Amniotic epithelial cell (primary cell): ENCODE data around the gene PANK4.
"Not testable (repeated sequence)": the region's sequence is repeated elsewhere in the genome, so short reads cannot be mapped to it uniquely, and the experiment has no call there.

Source experiments
- DNase-seq: peaks from one replicate; pipeline ENCODE4 v3.0.0-alpha.2; 2010; ENCODE audit warnings: low read depth

PANK4 gene

DNA sequence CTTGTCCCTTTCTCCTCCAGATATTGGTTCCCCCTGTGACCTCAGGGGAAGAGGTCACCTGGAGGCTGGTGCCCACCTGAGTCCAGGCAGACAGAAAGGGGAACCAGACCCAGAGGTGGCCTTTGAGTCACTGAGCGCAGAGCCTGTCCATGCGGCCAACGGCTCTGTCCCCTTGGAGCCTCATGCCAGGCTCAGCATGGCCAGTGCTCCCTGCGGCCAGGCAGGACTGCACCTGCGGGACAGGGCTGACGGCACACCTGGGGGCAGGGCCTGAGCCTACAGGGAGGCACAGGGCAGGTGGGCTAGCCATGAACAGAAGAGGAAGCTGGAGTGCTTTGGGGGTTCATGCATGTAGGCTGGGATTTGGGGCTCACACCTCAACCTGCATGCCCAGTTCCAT is 32.5 kb upstream of the PANK4 start:
- no peak for DNase-seq

DNA sequence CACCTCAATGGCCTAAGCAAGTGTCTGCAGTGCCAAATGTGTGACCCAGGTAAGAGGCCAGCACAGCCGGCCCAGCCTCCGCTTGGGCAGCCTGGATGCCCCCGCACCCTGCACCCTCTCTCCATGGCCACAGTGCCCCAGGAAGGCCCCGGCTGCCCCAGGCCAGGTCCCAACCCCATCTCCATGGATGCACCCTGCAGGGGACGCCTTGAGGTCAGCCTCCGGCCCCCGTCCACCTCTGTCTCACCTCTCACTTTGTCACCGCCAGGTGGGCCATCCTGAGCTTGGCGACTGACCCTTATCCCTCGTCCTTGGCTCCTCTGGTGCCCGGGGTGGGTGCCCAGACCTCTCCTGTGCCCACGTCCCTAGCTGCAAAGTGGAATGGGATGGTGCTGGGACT is 32.0 kb upstream of the PANK4 start:
- DNase-seq = no peak

DNA sequence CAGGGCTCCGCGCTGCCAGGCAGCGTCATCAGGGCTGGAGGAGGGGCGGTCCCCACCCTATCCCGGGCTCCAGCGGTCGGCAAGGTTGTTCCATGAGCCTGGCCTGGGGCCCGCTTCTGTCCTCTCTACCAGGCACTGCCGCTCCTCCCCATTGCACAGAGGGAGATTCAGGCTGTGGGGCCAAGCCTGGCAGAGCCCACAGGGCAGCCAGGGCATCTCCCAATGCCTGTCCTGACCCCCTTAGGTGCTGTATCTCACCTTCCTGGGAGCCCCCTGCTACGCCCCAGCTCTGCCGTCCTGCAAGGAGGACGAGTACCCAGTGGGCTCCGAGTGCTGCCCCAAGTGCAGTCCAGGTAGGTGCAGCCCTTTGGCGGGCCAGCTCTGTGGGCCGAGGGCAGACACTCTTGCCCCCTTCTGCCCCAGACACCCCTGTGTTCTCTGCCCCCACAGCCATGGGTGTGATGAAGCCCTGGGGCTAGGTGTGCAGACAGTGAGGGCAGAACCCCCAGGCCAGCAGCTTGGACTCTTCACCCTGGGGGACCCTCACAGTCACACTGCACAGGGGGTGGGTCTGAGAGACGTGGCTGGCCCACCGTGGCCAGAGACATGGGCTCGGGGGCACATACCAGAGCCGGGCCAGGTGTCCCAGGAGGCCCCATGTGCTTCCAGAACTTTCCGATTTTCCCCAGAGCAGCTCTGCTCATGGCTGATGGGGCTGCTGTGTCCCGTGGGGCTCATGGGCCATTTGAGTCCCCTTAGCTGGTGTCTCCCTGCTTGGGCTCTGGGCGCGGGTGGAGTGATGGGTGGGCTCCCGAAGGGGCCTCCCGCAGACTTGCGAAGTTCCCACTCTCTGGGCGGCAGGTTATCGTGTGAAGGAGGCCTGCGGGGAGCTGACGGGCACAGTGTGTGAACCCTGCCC is 31.3 kb upstream of the PANK4 start:
- DNase-seq = no peak

DNA sequence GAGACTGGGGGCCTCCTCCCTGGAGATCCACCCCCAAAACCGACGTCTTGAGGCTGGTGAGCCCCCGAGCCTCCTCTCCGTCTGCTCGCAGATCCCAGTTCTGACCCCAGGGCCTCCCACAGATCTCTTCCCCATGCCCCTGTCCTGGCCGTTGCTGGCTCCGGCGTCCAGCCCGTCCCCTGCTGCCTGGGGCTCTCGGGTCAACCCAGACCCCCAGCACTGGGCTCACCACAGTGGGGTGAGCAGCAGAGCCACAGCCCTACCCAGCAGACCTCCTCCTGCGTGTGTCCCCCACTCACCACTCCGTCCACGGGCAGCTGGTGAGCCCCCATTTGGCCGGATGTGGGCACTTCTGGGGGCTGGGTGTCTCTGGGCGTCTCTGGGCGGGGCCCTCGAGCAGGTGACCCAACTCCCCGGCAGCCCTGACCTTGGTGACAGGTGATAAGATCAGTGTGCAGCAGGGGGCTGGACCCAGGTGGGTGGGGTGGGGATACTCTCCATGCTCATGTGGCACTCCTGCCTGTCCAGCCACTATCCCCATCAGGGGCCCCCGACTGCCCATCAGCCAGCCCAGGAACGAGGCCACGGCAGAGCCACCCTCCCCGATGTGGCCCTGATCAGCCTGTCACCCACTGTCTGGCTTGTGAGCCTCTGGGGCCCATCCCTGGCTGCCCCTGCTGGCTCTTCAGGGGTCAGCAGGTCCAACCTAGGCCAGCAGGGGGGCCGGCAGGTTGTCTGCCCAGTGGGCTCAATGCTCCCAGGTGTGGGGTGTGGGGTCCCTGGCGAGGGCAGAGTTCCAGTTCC is 30.5 kb upstream of the PANK4 start:
- no peak for DNase-seq

DNA sequence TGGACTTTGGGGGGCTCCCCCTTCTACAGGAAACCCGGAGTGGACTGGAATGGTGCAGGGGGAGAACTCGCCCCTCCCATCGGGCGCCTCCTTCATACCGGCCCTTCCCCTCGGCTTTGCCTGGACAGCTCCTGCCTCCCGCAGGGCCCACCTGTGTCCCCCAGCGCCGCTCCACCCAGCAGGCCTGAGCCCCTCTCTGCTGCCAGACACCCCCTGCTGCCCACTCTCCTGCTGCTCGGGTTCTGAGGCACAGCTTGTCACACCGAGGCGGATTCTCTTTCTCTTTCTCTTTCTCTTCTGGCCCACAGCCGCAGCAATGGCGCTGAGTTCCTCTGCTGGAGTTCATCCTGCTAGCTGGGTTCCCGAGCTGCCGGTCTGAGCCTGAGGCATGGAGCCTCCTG is 29.9 kb upstream of the PANK4 start, which contains the start of gene TNFRSF14:
TSS of gene TNFRSF14 (plus strand) at position 95 of the 401 bp plus-strand sequence. CDS start at position 389, 294 bp downstream.
- DNase-seq = peak; percentile 16

DNA sequence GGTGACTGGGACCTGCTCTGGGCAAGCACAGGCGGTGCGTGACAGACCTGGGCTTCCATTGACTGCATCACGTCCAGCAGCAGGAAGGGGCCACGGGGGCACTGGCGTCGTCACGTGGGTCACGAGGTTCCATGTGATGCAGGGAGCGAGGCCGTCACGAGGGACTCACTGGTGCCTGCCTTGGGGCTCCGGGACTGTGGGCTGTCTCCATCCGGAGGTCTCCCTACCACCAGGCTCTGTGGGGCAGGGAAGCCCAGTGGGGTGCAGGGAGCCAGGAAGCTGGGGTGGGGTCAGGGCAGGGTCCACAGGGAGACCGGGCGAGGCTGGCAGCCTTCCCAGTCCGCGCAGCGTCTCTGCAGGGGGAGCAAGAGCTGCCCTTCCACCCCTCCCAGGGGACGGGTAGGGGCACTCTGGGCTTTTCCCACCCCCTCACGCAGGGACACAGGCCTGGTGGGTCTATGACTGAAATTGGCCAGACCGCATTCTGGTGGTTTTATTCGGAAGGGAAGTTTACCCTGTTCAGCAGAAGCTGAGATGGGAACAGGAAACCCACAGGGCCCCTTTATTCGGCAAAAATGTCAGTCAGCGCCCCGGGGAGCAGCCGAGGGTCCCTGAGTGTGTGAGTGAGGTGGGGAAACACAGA is 29.4 kb upstream of the PANK4 start:
- DNase-seq = peak; percentile 10

DNA sequence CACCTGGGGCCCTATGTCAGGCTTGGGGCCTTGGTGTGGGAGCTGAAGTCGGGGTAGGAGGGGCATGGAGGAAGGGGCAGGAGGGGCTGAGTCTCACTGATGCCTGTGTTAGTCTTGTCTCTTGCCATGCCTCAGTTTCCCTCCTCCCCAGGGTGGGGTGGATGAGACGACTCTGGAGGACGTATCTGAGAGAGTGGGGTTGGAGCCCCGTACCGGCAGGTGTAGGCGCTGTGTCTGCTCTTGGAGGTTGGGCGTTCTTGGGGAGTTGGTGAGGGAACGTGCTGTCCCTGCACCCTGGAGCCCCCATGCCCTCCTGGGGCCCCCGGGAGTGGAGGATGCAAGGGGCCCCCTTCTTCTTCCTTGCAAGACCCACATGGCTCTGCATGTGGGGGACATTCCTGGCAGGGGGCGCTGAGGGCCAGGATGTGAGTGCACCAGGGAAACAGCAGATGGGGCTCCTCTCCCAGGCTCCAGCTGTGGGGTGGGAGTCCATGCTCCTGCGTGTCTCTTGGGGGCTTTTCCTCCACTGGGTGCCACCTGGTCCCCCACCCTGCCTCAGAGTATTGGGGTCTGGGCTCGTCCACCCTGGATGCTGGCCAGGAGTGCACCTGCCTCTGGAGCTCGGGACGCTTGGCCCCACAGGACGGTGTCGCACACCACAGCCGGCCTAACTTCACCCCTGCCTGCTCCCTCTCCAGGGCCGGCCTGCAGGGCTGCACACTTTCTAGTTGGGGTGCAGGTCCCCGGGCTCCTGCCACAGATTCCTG is 28.4 kb upstream of the PANK4 start:
- no peak for DNase-seq

DNA sequence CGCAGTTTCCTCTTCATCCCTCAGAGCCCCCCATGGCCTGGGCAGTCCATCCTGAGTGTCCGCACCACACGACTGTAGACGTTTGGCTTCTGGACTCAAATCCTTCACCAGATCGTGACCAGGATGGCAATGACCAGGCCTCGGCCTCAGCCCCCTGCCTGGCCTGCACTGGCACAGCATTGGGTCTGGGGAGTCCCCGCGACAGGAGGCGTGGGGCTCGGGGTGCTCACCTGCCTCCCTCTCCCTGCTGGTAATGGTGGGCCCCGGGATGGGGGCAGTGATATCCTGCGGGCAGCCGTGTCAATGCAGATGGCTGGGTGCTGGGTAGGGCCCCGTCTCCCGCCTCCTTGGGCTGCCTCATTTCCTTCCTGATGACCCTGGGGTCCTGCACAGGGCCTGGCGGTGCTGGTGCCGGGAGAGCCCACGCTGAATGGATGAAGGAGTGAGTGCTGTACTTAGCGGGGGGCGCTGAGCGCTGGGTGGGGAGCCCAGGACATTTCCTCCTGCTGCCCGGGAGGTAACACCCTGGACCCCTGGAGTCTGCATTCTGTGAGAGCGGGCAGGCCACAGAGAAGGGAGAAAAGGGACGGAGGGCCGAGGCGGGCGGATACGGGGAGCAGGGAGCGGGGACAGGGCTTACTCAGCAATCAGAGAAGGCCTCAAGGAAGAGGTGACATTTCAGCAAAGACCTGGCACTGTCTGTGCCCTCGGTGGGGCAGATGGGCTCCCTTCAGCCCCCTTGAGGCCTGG is 27.6 kb upstream of the PANK4 start:
- no peak for DNase-seq

DNA sequence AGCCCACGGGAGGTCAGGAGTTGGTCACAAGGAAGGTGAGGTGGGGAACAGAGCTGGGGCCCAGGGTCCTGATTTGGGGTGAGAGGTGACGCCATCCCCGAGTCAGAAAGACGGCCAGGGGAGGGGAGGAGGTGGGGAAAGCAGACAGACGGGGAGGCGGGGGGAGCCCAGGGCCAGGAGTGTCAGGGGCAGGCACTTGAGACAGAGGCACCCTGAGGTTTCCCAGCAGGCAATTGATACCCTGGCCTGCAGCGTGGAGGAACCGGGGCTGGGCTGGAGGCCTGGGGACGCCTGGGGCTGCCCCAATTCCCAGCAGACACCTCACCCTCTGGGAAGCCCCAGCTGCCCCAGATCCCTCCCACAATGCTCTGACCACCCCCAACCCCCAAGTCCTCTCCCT is 26.7 kb upstream of the PANK4 start:
- DNase-seq = not testable (repeated sequence)

DNA sequence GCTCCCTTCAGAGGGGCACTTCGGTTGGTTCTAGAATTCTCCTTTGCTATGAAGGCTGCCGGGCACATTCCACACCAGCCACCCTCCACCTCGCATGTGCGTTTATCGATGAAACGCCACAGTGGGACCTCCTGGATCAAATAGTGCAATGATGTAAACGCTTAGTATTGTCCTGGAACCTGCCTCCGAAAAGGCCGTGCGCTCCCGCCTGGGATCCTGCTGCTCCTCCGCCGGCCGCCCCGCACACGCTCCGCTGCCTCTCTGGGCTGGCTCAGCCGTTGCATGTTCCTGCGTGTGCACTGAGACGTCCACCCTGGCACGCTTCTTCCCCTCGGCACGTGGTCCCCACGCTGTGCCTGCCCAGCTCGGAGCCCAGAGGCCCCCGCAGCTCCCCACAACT is 25.8 kb upstream of the PANK4 start:
- no peak for DNase-seq

DNA sequence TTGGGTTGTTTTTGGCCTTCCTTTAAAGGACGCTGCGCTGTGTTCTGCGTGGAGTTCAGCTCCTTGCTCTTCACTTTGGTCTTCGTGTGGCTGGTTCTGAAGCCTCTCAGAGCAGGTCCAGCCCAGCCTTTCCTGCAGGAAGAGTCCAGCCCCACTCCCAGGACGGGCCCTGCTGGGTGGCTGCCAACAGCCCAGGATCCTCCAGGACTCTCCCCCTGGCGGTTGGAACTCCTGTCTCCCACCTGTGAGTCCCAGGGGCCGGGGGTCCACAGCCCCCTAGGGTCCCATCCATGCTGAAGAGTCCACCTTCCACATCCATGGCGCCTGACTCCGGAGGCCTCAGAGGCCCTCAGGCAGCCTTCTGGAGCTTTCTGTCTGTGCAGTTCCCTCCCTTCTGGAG is 25.1 kb upstream of the PANK4 start:
- not testable (repeated sequence) for DNase-seq

DNA sequence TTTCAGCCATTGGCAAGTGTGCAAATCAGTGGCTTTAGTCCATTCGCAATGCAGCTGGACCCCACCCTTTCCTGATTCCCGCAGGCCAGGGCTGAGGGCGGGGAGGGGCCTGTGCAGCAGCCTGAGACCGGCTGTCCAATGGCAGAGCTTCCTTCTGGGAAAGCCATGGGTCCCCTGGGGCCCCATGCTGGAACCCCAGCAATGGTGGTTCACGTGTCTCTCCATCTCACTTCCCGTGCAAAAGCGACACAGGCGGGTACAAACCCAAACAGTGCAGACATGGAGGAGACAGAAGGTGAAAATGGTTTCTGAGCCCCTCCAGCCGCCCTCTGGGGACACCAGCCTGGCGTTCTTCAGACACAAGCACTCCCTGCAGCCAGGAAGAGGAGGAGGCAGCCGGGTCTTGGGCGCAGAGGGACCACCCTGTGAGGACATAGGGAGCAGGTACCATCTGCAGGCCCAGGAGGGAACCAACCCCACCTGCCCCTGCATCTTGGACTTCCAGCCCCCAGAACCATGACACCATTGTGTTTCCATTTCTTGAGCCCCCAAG is 24.0 kb upstream of the PANK4 start:
- DNase-seq = not testable (repeated sequence)

DNA sequence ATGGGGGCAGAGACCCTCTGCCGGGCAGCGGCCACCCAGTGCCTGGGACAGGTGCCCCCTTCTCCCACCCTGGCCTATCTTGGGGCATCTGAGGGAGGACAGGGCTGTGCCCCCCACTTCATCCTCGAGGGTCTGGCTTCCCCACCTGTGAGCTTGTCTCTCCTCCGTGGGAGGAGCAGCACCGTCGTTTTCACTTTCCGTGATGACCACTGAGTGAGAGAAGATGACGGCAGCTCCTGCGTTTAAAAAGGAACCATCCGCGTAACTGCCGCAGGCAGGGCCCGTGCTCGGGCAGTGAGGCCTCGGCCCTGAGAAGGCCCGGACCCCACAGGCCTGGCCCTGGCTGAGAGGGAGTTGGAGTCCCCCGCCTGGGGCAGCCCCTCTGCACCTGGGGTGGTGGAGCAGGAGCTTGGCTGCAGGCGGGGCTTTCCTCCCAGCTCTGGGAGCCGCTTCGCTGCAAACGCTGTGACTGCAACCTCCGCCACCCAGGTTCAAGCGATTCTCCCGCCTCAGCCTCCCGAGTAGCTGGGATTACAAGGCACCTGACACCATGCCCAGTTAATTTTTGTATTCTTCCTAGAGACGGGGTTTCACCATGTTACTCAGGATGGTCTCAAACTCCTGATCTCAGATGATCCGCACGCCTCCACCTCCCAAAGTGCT is 23.1 kb upstream of the PANK4 start:
- not testable (repeated sequence) for DNase-seq

DNA sequence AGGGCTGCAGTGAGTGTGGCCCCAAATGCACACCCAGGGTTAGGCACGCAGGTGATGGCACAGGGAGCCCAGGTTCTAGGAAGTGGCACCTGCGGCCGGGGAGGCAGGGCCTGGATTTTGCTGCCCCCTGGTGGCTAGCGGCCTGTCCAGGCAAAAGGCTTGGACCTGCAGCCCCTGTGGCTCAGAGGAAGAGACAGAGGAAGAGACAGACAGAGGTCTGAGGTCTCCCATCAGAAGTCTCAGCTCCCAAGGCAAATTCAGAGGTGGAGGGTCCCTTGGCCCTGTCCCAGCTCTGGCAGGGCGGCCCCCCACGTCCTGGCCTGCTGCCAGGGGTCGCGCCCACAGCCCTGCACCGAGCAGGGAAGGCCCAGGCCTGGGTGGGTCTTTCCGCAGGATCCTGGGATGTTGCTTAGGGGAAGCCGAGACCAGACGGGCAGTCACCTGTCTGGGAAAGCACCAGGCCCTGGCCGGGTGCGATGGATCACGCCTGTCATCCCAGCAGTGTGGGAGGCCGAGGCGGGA is 21.7 kb upstream of the PANK4 start:
- DNase-seq = no peak

DNA sequence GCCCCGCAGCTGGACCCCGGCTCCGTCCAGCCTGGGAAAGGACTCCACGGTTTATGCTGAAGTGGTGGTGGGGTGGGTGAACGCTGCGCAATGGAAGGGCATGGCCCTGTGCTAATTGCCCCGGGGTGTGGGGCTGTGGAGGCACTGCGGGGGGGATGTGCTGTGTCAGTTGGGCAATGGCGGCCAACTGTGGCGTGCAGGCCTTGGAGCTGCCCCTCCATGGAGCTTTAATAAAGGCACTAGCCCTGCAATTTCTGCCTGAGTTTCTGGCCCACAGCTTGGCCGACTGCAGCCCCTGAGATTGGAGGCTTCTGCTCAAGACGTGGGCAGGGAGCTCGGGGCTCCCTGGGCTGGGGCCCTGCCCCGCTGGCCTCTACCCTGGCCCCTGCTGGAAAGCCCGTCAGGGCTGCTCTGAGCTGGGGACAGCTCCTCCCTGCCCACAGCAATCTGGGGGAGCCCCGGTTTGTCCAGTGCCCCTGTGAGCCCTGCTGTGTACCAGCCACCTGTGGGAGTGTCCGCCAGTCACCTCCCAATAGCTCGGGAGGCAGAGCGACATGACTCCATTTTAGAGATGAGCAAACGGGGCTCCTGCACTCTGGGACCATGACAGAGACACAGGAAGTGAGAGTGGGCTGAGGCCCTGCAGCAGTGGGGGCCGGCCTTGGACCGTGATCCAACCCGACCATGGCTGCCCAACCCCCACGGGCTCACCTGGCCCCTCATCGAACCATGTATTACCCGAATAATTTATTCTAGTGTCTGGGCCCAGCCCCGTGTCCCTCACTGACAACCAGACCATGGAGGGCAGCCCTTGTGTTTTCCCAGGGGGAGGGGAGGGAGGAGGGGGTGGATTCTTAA is 21.0 kb upstream of the PANK4 start:
- DNase-seq = no peak

DNA sequence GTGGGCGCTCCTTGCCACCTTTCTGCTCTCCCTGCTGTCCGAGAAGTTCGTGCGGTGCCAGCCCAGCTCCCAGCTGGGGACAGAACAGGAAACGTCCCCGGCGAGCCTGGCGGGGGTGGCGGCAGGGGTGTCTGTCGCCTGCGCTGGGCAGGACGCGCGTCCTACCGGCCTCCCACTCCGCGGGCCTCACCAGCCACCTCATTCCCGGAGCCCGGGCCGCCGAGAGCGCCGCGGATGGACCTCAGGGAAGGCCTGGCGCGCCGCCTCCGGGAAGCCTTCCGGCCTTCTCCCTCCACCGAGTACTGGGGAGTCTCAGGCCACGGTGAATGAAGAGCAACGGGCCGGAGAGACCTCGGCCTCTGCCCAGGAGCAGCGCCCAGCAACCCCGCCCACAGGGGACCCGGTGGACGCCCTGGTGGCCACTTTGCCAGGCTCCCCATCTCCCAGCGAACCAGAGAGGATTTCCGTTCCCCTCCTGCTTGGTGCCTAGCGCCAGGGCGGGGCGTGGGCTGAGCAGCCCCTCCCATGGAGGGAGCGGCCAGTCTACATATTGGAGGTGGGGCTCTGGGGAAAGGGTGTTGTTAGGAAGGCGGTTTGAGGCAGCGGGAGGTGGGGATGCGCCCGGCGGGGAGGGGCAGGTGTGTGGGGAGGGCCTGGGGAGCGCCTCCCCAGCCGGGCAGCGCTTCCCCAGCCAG is 20.3 kb upstream of the PANK4 start:
- DNase-seq = peak; percentile 55

DNA sequence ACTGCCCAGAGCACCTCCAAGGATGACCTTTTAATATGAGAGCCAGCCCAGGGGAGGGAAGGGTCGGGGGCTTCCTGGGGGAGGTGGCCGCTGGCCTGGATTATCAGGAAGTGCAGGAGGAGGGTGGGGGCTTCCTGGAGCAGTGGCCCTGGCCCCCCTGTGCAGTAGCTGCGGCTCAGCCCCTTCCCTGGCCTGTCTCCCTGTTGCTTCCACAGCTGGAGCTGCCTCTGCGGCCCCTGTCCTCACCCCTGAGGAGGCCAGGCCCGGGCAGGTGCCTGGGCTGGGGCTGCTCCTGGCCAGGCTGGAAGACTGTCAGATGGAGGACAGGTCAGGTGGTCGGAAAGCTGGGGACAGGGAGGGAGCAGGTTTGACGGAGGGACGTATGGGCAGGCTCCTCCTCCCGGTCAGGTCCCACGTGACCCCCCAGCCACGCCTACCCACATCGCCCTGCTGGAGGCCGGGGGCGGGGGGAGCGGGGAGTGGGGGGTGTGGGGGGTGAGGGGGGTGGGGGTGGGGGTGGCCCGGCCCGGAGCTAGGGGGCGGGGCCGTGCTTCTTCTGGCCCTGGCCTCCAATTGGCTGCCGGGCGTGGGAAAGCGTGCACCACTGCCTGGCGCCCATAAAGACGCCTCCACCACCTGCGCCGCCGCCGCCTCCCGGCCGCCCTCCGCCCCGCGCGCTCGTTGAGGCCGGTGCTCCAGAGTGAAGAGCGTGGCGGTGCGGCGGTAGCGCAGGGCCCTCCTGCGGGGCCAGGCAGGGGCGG is 19.5 kb upstream of the PANK4 start:
- DNase-seq = peak; percentile 67
